ENCODE results near the gene CMTR2.

The CMTR2 gene, protein sequence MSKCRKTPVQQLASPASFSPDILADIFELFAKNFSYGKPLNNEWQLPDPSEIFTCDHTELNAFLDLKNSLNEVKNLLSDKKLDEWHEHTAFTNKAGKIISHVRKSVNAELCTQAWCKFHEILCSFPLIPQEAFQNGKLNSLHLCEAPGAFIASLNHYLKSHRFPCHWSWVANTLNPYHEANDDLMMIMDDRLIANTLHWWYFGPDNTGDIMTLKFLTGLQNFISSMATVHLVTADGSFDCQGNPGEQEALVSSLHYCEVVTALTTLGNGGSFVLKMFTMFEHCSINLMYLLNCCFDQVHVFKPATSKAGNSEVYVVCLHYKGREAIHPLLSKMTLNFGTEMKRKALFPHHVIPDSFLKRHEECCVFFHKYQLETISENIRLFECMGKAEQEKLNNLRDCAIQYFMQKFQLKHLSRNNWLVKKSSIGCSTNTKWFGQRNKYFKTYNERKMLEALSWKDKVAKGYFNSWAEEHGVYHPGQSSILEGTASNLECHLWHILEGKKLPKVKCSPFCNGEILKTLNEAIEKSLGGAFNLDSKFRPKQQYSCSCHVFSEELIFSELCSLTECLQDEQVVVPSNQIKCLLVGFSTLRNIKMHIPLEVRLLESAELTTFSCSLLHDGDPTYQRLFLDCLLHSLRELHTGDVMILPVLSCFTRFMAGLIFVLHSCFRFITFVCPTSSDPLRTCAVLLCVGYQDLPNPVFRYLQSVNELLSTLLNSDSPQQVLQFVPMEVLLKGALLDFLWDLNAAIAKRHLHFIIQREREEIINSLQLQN

GRCh38 chr16:71288890-71289731 is at the start of gene CMTR2:
CMTR2 (minus strand) TSS chr16:71289402; CDS start chr16:71285920, 3,482 bp downstream.
- peak within 1 kb of the TSS; percentile 70 for H3K4me3 ChIP-seq (ENCODE audit: low read depth, low read length)
- TF ChIP-seq, protein P1, sequence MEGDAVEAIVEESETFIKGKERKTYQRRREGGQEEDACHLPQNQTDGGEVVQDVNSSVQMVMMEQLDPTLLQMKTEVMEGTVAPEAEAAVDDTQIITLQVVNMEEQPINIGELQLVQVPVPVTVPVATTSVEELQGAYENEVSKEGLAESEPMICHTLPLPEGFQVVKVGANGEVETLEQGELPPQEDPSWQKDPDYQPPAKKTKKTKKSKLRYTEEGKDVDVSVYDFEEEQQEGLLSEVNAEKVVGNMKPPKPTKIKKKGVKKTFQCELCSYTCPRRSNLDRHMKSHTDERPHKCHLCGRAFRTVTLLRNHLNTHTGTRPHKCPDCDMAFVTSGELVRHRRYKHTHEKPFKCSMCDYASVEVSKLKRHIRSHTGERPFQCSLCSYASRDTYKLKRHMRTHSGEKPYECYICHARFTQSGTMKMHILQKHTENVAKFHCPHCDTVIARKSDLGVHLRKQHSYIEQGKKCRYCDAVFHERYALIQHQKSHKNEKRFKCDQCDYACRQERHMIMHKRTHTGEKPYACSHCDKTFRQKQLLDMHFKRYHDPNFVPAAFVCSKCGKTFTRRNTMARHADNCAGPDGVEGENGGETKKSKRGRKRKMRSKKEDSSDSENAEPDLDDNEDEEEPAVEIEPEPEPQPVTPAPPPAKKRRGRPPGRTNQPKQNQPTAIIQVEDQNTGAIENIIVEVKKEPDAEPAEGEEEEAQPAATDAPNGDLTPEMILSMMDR (IDR thresholded peaks at IDR 0.05; ENCODE audit: borderline replicate concordance, insufficient read depth, low read depth, low read length) = no peak

DNA sequence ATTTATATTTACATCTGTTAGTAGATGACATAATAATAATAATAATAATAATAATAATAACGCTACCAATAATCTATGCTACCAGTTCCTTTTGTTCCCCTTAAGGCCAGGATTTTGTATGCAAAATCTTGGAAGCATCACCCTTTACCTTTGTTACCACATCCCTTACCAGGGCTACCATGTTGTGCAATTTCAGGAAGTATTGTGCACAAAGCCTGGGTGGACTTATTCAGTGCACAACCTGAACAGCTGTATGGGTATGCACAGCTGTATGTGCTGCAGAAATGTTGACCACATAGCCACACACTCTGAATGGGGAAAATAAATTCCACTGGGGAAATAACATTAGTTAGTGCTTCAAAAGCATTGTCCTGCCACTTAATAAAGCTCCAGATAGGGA is 49.4 kb upstream of the CMTR2 start:
- no peak overlapping the region for H3K4me3 ChIP-seq (ENCODE audit: low read depth, low read length)
- TF ChIP-seq, protein P1 (IDR thresholded peaks at IDR 0.05; ENCODE audit: borderline replicate concordance, insufficient read depth, low read depth, low read length) = no peak

- no peak overlapping the region for H3K4me3 ChIP-seq (ENCODE audit: low read depth, low read length)
- TF ChIP-seq, protein P1 (IDR thresholded peaks at IDR 0.05; ENCODE audit: borderline replicate concordance, insufficient read depth, low read depth, low read length) = no peak
Observed at GRCh38 chr16:71338193-71338592, 49.0 kb upstream of the CMTR2 start.

DNA sequence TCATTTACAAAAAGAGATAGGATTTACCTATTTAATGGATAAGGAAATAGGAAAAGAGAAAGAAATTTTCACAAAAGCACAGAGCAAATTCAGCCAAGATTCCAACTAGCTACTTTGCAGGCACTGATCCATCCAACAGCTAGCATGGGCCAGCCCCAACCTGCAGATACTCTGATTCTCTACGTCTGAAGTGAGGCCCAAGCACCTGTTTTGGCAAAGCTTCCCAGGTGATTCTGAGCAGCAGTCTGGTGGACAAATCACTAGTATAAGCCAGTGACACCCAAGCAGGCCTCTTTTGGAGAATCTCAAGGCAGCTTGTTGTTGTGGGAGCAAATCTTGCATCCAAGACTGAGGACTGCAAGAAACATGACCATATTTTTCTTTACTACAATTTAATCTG is 48.4 kb upstream of the CMTR2 start:
- H3K4me3 ChIP-seq (ENCODE audit: low read depth, low read length) = no peak overlapping the region
- TF ChIP-seq, protein P1 (IDR thresholded peaks at IDR 0.05; ENCODE audit: borderline replicate concordance, insufficient read depth, low read depth, low read length) = no peak

DNA sequence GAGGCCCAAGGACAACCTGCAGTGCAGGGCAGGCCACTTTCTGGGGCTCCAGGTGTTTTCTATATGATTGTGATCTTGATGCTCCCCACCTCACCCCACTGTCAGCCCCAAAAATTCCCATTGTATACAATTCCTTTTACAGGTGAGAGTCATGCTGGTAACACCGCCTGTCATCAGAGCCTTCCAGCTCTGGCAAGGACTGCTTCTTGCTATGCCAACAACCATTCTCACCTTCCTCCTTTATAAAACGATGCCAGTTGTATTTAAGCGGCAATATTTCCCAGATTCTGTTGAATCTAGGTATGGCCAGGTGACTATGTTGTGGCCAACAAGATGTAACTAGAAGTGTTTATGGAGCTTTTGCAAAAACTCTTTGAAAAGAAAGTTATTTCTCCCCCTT is 38.9 kb upstream of the CMTR2 start:
- TF ChIP-seq, protein P1 (IDR thresholded peaks at IDR 0.05; ENCODE audit: borderline replicate concordance, insufficient read depth, low read depth, low read length) = no peak
- H3K4me3 ChIP-seq (ENCODE audit: low read depth, low read length) = no peak overlapping the region

GRCh38 chr16:71327720-71328119 is 38.5 kb upstream of the CMTR2 start:
- TF ChIP-seq, protein P1 (IDR thresholded peaks at IDR 0.05; ENCODE audit: borderline replicate concordance, insufficient read depth, low read depth, low read length) = no peak
- no peak overlapping the region for H3K4me3 ChIP-seq (ENCODE audit: low read depth, low read length)

Data from GM12875 (cell line).